HCT116 (cell line): ENCODE results near the gene UGT2B17. TPM values are rescaled to one million over a fixed set of nuclear protein-coding genes. Genes with fewer than 3 reads are reported as not detected.
"Not testable (repeated sequence)": the region's sequence is repeated elsewhere in the genome, so short reads cannot be mapped to it uniquely, and the experiment has no call there.

Source experiments
- ATAC-seq: fragments of 200-7000 bp; cut with Tn5 transposase; 2 replicates; pipeline ENCODE4 v1.9.1; 2020; ENCODE audit warnings: mild to moderate bottlenecking, moderate library complexity
- BruUV-seq: library from RNA; stranded (reverse); fragments of 400-500 nt; replicated peaks from 2 replicates; lab custom pipeline; 2021; lab: Mats Ljungman, UMichigan
- CTCF ChIA-PET: fragments of 300-600 bp; sonication (Branson Sonifier 250); formaldehyde crosslinking; loops from one replicate; lab custom pipeline; 2021; ENCODE audit warnings: antibody characterized with exemption; lab: Charles Lee
- POLR2A ChIA-PET: fragments of 300-600, 350-600 bp; sonication (Branson Sonifier 250); formaldehyde crosslinking; loops from one replicate; lab custom pipeline; 2021; ENCODE audit warnings: antibody characterized with exemption; lab: Charles Lee
- RAD21 ChIA-PET, 2 experiments: fragments of 300-600 bp; sonication (Branson Sonifier 250); formaldehyde crosslinking; loops; one replicate each; lab custom pipeline; 2023; ENCODE audit warnings: low total read pairs in 2 of 2; ENCODE audit not compliant: uncharacterized antibody in 2 of 2, unreplicated experiment in 2 of 2, low non-redundant PET in 1 of 2; lab: Charles Lee
- DNase-seq: peaks from one replicate; pipeline ENCODE4 v3.0.0-alpha.2; 2010; ENCODE audit warnings: low read depth, low spot score
- H2AFZ ChIP-seq: fragments of 200-600 bp; shearing (Covaris generic), sonication (generic); 2 replicates; pipeline ENCODE4 v1.6.1; 2017; ENCODE audit warnings: low read depth, mixed run types, mixed read lengths, antibody characterized with exemption, low read length; ENCODE audit not compliant: poor library complexity, severe bottlenecking
- H3K27ac ChIP-seq: 2 replicates; pipeline ENCODE4 v1.5.1; 2012; ENCODE audit warnings: low read depth, low read length
- H3K27me3 ChIP-seq: fragments of 200-600 bp; sonication (generic); 2 replicates; pipeline ENCODE4 v1.6.1; 2016; ENCODE audit warnings: mixed run types, low read length, mixed read lengths; ENCODE audit not compliant: insufficient read depth
- H3K36me3 ChIP-seq, 2 experiments: fragments of 200-500 bp in 1 of 2; fragments of 200-600 bp in 1 of 2; sonication (Bioruptor generic) in 1 of 2; sonication (generic) in 1 of 2; 2 replicates each; pipeline versions ENCODE4 v1.5.1 to v1.6.1; 2014 to 2016; ENCODE audit warnings: low read length in 2 of 2, inconsistent platforms in 1 of 2, mixed read lengths in 1 of 2, mixed run types in 1 of 2; ENCODE audit not compliant: insufficient read depth in 2 of 2, control insufficient read depth in 1 of 2
- H3K4me1 ChIP-seq, 2 experiments: fragments of 200-600 bp in 1 of 2; sonication (generic) in 1 of 2; 2 replicates each; pipeline versions ENCODE4 v1.5.1 to v1.6.1; 2012 to 2017; ENCODE audit warnings: low read length in 2 of 2, inconsistent platforms in 1 of 2, mild to moderate bottlenecking in 1 of 2, mixed read lengths in 1 of 2, mixed run types in 1 of 2, moderate library complexity in 1 of 2; ENCODE audit not compliant: insufficient read depth in 2 of 2, control insufficient read depth in 1 of 2
- H3K4me2 ChIP-seq: fragments of 200-600 bp; sonication (generic); 2 replicates; pipeline ENCODE4 v1.6.1; 2017; ENCODE audit warnings: mixed run types, low read length, mixed read lengths
- H3K4me3 ChIP-seq, 2 experiments: fragments of 200-600 bp in 1 of 2; sonication (generic) in 1 of 2; replicated peaks in 1 of 2; 2 replicates each; pipeline ENCODE4 v1.5.1; 2011 to 2016; ENCODE audit warnings: low read length in 2 of 2, control low read depth in 1 of 2, low read depth in 1 of 2, mild to moderate bottlenecking in 1 of 2, mixed read lengths in 1 of 2, mixed run types in 1 of 2
- H3K79me2 ChIP-seq: fragments of 200-600 bp; sonication (generic); 2 replicates; pipeline ENCODE4 v1.6.1; 2017; ENCODE audit warnings: mild to moderate bottlenecking, mixed run types, low read length, moderate library complexity, mixed read lengths; ENCODE audit not compliant: insufficient read depth
- H3K9ac ChIP-seq: fragments of 200-600 bp; sonication (generic); 2 replicates; pipeline ENCODE4 v1.6.1; 2016; ENCODE audit warnings: low read length, mixed read lengths
- H3K9me2 ChIP-seq: fragments of 200-600 bp; sonication (generic), shearing (Covaris generic); 2 replicates; pipeline ENCODE4 v1.6.1; 2017; ENCODE audit warnings: mixed run types, mild to moderate bottlenecking, moderate library complexity; ENCODE audit not compliant: insufficient read depth
- H3K9me3 ChIP-seq, 2 experiments: fragments of 200-500 bp in 1 of 2; fragments of 200-600 bp in 1 of 2; sonication (Bioruptor generic) in 1 of 2; sonication (generic) in 1 of 2; 2 replicates each; pipeline ENCODE4 v1.6.1; 2014 to 2017; ENCODE audit warnings: low read length in 2 of 2, mixed read lengths in 2 of 2, inconsistent platforms in 1 of 2, low read depth in 1 of 2, mild to moderate bottlenecking in 1 of 2, mixed run types in 1 of 2, moderate library complexity in 1 of 2; ENCODE audit not compliant: control insufficient read depth in 1 of 2, insufficient read depth in 1 of 2
- H4K20me1 ChIP-seq: fragments of 200-600 bp; sonication (generic), shearing (Covaris generic); 2 replicates; pipeline ENCODE4 v1.6.1; 2017; ENCODE audit warnings: mixed run types, mild to moderate bottlenecking, moderate library complexity; ENCODE audit not compliant: insufficient read depth
- ATF3 ChIP-seq: IDR thresholded peaks from 2 replicates; pipeline ENCODE4 v1.6.1; 2012
- EZH2 ChIP-seq: fragments of 200-600 bp; sonication (generic); IDR thresholded peaks from 2 replicates; pipeline ENCODE4 v1.6.1; 2017; ENCODE audit warnings: antibody characterized with exemption, mixed run types
- POLR2AphosphoS5 ChIP-seq: IDR thresholded peaks from 2 replicates; pipeline ENCODE4 v1.6.1; 2011; ENCODE audit warnings: mild to moderate bottlenecking, low read depth, low read length, moderate library complexity
- SP1 ChIP-seq: IDR thresholded peaks from 2 replicates; pipeline ENCODE4 v1.6.1; 2012; ENCODE audit warnings: low read depth
- SRF ChIP-seq: IDR thresholded peaks from 2 replicates; pipeline ENCODE4 v1.6.1; 2012; ENCODE audit warnings: low read depth
- ZNF274 ChIP-seq: fragments of 200-500 bp; sonication (Bioruptor generic); IDR thresholded peaks from 2 replicates; pipeline ENCODE4 v1.6.1; 2014; ENCODE audit warnings: mild to moderate bottlenecking, low read depth, low read length, inconsistent platforms
- intact Hi-C: fragments of 100-400 bp; cut with micrococcal nuclease; formaldehyde crosslinking; loops from 2 replicates; pipeline ENCODE4 v1.10.0; 2022
- total RNA-seq: library from RNA; stranded (reverse); gene quantifications from one replicate; pipeline ENCODE4 v1.2.1, GENCODE V29; 2021; ENCODE audit not compliant: unreplicated experiment
- TF ChIP-seq, protein P1 (sequence below), 3 experiments: fragments of 200-600 bp in 1 of 3; sonication (generic) in 1 of 3; IDR thresholded peaks in 2 of 3; conservative IDR thresholded peaks in 1 of 3; 2 replicates each; pipeline ENCODE4 v1.5.1; 2012 to 2017; ENCODE audit warnings: low read depth in 2 of 3, low read length in 2 of 3, antibody characterized with exemption in 1 of 3, borderline replicate concordance in 1 of 3, control low read depth in 1 of 3, mild to moderate bottlenecking in 1 of 3, mixed read lengths in 1 of 3, mixed run types in 1 of 3, moderate library complexity in 1 of 3; ENCODE audit not compliant: insufficient read depth in 1 of 3
- TF ChIP-seq, protein P2 (sequence below): IDR thresholded peaks from 2 replicates; pipeline ENCODE4 v1.6.1; 2011; ENCODE audit warnings: mild to moderate bottlenecking, low read length, moderate library complexity; ENCODE audit not compliant: insufficient replicate concordance; ENCODE audit errors: extremely low read depth

The UGT2B17 gene
- total RNA-seq, 1 experiment from 2014 or later, result not detected

- no peaks in the 10 kb centered on the region for H4K20me1 ChIP-seq
- ATAC-seq (no peak), DNase-seq (no peak)
- RAD21 ChIA-PET, result no interaction called here
- intact Hi-C loops, result no loop called here
- CTCF ChIA-PET, result no interaction called here
- no peaks in the 10 kb centered on the region for H3K9me2 ChIP-seq
- BruUV-seq, result no TSS peak
- H3K27ac ChIP-seq, result no peak overlapping the region
- H3K9me3 ChIP-seq, result no peaks in the 10 kb centered on the region
- H3K36me3 ChIP-seq, result no peaks in the 10 kb centered on the region
- no peaks in the 10 kb centered on the region for H3K79me2 ChIP-seq
- TF ChIP-seq ZNF274 (no peak), POLR2AphosphoS5 (no peak), SP1 (no peak)
- no peak overlapping the region for H3K4me3 ChIP-seq
- no peak overlapping the region for H3K9ac ChIP-seq
- H3K4me2 ChIP-seq, result no peak overlapping the region
- POLR2A ChIA-PET, result no interaction called here
- no peaks in the 10 kb centered on the region for H3K4me1 ChIP-seq
- no peaks in the 10 kb centered on the region for H3K27me3 ChIP-seq
- H2AFZ ChIP-seq, result no peak overlapping the region
Observed at GRCh38 chr4:68535974-68536373, 40.1 kb downstream of the UGT2B17 start.

DNA sequence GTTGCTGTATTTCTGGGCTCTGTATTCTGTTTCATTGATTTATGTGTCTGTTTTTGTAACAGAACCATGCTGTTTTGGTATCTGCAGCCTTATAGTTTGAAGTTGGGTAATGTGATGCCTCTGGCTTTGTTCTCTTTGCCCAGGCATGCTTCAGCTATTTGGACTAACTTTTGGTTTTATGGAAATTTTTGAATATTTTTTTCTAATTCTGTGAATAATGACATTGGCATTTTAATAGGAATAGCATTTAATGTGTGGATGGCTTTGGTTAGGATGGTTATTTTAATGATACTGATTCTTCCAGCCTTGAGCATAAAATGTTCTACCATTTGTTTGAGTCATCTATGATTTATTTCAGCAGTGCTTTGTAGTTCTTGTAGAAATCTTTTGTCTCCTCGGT lies 53.9 kb downstream of the UGT2B17 start:
- BruUV-seq, DNase-seq, ATAC-seq, H3K4me3 ChIP-seq, H3K9me3 ChIP-seq, POLR2A ChIA-PET, H3K27ac ChIP-seq, H3K9me2 ChIP-seq, H3K4me2 ChIP-seq, H3K9ac ChIP-seq, H3K79me2 ChIP-seq, H3K36me3 ChIP-seq, H3K4me1 ChIP-seq, CTCF ChIA-PET, H3K27me3 ChIP-seq, intact Hi-C loops, RAD21 ChIA-PET, H4K20me1 ChIP-seq, H2AFZ ChIP-seq: not testable (repeated sequence)

DNA sequence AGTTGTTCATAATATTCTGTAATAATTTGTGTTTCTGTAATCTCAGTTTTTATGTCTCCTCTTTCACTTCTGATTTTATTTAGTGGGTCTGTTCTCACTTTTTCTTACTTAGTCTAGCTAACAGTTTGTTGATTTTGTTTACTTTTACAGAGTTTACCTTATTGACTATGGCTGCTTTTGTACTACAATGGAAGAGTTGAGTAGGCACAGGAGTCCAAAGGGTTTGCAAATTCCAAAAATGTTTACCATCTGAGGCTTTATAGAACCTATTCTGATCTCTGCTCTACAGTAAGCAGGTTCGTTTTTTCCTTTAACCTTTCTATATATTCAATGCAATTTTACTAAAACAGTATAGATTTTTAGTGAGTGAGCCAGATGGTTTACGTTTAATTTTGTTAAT lies 55.1 kb downstream of the UGT2B17 start:
- TF ChIP-seq, protein P1, sequence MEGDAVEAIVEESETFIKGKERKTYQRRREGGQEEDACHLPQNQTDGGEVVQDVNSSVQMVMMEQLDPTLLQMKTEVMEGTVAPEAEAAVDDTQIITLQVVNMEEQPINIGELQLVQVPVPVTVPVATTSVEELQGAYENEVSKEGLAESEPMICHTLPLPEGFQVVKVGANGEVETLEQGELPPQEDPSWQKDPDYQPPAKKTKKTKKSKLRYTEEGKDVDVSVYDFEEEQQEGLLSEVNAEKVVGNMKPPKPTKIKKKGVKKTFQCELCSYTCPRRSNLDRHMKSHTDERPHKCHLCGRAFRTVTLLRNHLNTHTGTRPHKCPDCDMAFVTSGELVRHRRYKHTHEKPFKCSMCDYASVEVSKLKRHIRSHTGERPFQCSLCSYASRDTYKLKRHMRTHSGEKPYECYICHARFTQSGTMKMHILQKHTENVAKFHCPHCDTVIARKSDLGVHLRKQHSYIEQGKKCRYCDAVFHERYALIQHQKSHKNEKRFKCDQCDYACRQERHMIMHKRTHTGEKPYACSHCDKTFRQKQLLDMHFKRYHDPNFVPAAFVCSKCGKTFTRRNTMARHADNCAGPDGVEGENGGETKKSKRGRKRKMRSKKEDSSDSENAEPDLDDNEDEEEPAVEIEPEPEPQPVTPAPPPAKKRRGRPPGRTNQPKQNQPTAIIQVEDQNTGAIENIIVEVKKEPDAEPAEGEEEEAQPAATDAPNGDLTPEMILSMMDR (IDR thresholded peaks at IDR 0.05 in 2 of 3, conservative IDR thresholded peaks at IDR 0.05 in 1 of 3; ENCODE audit: borderline replicate concordance in 1 of 3, insufficient read depth in 1 of 3, low read depth in 2 of 3, low read length in 2 of 3), result no peak
- TF ChIP-seq, protein P2, sequence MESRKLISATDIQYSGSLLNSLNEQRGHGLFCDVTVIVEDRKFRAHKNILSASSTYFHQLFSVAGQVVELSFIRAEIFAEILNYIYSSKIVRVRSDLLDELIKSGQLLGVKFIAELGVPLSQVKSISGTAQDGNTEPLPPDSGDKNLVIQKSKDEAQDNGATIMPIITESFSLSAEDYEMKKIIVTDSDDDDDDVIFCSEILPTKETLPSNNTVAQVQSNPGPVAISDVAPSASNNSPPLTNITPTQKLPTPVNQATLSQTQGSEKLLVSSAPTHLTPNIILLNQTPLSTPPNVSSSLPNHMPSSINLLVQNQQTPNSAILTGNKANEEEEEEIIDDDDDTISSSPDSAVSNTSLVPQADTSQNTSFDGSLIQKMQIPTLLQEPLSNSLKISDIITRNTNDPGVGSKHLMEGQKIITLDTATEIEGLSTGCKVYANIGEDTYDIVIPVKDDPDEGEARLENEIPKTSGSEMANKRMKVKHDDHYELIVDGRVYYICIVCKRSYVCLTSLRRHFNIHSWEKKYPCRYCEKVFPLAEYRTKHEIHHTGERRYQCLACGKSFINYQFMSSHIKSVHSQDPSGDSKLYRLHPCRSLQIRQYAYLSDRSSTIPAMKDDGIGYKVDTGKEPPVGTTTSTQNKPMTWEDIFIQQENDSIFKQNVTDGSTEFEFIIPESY, result no peak
- TF ChIP-seq EZH2 (no peak), ATF3 (no peak), SRF (no peak)
- RAD21 ChIA-PET, result no interaction called here

More for the DNA sequence above, 55.1 kb downstream of the UGT2B17 start:
- no peaks in the 10 kb centered on the region for H3K27me3 ChIP-seq
- no peak overlapping the region for H3K27ac ChIP-seq
- no peak overlapping the region for H3K4me3 ChIP-seq
- H3K9me3 ChIP-seq, result no peaks in the 10 kb centered on the region
- no peak overlapping the region for H3K9ac ChIP-seq
- no peaks in the 10 kb centered on the region for H3K4me1 ChIP-seq
- ChIA-PET POLR2A (no interaction called here), CTCF (no interaction called here)
- DNase-seq (no peak), ATAC-seq (no peak)
- H3K9me2 ChIP-seq, result no peaks in the 10 kb centered on the region
- no TSS peak for BruUV-seq
- H3K4me2 ChIP-seq, result no peak overlapping the region
- no peak overlapping the region for H2AFZ ChIP-seq
- no peaks in the 10 kb centered on the region for H4K20me1 ChIP-seq
- intact Hi-C loops, result no loop called here
- no peaks in the 10 kb centered on the region for H3K36me3 ChIP-seq
- no peaks in the 10 kb centered on the region for H3K79me2 ChIP-seq
